ENCODE data around the gene LPAR4.

- no peak for TF ChIP-seq YY1 (tag by site-specific recombination; IDR thresholded peaks at IDR 0.05)
- TF ChIP-seq KLF1 (tag by site-specific recombination; IDR thresholded peaks at IDR 0.05): no peak
- TF ChIP-seq CTCF (tag by site-specific recombination; IDR thresholded peaks at IDR 0.05): no peak
- TF ChIP-seq ZNF404 (tag by site-specific recombination; IDR thresholded peaks at IDR 0.05): no peak
- no peak for TF ChIP-seq ZNF24 (tag by site-specific recombination; IDR thresholded peaks at IDR 0.05)
- TF ChIP-seq REST (tag by site-specific recombination; IDR thresholded peaks at IDR 0.05): no peak
- TF ChIP-seq, protein P1, sequence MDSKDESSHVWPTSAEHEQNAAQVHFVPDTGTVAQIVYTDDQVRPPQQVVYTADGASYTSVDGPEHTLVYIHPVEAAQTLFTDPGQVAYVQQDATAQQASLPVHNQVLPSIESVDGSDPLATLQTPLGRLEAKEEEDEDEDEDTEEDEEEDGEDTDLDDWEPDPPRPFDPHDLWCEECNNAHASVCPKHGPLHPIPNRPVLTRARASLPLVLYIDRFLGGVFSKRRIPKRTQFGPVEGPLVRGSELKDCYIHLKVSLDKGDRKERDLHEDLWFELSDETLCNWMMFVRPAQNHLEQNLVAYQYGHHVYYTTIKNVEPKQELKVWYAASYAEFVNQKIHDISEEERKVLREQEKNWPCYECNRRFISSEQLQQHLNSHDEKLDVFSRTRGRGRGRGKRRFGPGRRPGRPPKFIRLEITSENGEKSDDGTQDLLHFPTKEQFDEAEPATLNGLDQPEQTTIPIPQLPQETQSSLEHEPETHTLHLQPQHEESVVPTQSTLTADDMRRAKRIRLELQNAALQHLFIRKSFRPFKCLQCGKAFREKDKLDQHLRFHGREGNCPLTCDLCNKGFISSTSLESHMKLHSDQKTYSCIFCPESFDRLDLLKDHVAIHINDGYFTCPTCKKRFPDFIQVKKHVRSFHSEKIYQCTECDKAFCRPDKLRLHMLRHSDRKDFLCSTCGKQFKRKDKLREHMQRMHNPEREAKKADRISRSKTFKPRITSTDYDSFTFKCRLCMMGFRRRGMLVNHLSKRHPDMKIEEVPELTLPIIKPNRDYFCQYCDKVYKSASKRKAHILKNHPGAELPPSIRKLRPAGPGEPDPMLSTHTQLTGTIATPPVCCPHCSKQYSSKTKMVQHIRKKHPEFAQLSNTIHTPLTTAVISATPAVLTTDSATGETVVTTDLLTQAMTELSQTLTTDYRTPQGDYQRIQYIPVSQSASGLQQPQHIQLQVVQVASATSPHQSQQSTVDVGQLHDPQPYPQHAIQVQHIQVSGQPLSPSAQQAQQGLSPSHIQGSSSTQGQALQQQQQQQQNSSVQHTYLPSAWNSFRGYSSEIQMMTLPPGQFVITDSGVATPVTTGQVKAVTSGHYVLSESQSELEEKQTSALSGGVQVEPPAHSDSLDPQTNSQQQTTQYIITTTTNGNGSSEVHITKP (tag by site-specific recombination; IDR thresholded peaks at IDR 0.05): no peak
These were observed 38.7 kb upstream of the LPAR4 start for GRCh38 chrX:78708816-78709215.
